ENCODE measurements around the gene CALD1. TPM values are rescaled to one million over a fixed set of nuclear protein-coding genes. Genes with fewer than 3 reads are reported as not detected.

Gene CALD1
- total and polyA plus RNA-seq, 2 experiments from 2014 or later, result 132 to 842 TPM

DNA sequence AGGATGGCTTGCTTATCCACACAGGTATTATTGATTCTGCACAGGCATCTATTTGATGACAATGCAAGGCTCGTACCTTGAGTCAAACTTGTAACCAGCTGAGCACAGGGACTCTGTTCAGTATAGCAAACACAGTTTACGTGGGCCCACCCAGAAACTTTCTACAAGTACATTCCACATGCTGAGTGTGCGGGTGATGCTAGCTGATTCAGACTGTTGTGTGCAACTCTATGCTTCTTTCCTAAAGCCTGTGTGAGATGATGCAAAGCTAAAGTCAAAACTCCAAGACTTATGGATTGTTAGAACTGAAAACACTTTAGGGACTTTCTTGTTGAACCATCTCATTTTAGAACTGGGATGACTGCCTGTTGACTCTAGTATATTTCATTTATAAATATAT, 21.5 kb upstream of the CALD1 start:
- Histone ChIP-seq H3K27me3 (ENCODE audit: insufficient read depth) (no peaks in the 10 kb centered on the region), H3K4me1 (ENCODE audit: insufficient read depth) (peaks cover 3% of the 10 kb centered on the region; the same call in 1 of the 2 replicates), H3K9me2 (ENCODE audit: insufficient read depth) (no peaks in the 10 kb centered on the region), H3K4me2 (no peak overlapping the region), H3K4me3 (no peak overlapping the region), H4K20me1 (replicated peaks; ENCODE audit: insufficient read depth) (no peaks in the 10 kb centered on the region), H3K79me2 (replicated peaks; ENCODE audit: insufficient read depth) (no peaks in the 10 kb centered on the region), H2AFZ (no peak overlapping the region), H3K27ac (ENCODE audit: low read depth) (no peak overlapping the region), H3F3A (replicated peaks; ENCODE audit: low read depth) (no peaks in the 10 kb centered on the region), H3K36me3 (ENCODE audit: insufficient read depth) (no peaks in the 10 kb centered on the region)
- Mint-ChIP-seq H3K27me3 (ENCODE audit: insufficient read depth, low read depth, poor library complexity) (no peaks in the 10 kb centered on the region), H3K36me3 (ENCODE audit: low read depth) (no peaks in the 10 kb centered on the region), H3K27ac (no peak overlapping the region), H3K9me3 (no peaks in the 10 kb centered on the region), H3K4me1 (no peaks in the 10 kb centered on the region; the same call in 2 of the 3 replicates), H3K4me3 (no peak overlapping the region)
- ATAC-seq, result no peak
- DNase-seq (ENCODE audit: low spot score), result no peak
- TF ChIP-seq EZH2phosphoT487 (IDR thresholded peaks at IDR 0.05; ENCODE audit: unreplicated experiment) (no peak), EZH2 (IDR thresholded peaks at IDR 0.05; ENCODE audit: low read depth, unreplicated experiment) (no peak), CREB1 (CRISPR knock-in tag; IDR thresholded peaks at IDR 0.05; ENCODE audit: low read depth) (no peak)
- TF ChIP-seq, protein P1, sequence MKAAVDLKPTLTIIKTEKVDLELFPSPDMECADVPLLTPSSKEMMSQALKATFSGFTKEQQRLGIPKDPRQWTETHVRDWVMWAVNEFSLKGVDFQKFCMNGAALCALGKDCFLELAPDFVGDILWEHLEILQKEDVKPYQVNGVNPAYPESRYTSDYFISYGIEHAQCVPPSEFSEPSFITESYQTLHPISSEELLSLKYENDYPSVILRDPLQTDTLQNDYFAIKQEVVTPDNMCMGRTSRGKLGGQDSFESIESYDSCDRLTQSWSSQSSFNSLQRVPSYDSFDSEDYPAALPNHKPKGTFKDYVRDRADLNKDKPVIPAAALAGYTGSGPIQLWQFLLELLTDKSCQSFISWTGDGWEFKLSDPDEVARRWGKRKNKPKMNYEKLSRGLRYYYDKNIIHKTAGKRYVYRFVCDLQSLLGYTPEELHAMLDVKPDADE (IDR thresholded peaks at IDR 0.05), result no peak
- TF ChIP-seq, protein P2, sequence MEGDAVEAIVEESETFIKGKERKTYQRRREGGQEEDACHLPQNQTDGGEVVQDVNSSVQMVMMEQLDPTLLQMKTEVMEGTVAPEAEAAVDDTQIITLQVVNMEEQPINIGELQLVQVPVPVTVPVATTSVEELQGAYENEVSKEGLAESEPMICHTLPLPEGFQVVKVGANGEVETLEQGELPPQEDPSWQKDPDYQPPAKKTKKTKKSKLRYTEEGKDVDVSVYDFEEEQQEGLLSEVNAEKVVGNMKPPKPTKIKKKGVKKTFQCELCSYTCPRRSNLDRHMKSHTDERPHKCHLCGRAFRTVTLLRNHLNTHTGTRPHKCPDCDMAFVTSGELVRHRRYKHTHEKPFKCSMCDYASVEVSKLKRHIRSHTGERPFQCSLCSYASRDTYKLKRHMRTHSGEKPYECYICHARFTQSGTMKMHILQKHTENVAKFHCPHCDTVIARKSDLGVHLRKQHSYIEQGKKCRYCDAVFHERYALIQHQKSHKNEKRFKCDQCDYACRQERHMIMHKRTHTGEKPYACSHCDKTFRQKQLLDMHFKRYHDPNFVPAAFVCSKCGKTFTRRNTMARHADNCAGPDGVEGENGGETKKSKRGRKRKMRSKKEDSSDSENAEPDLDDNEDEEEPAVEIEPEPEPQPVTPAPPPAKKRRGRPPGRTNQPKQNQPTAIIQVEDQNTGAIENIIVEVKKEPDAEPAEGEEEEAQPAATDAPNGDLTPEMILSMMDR (conservative IDR thresholded peaks at IDR 0.05; ENCODE audit: low read depth in 2 of 2), result no peak

DNA sequence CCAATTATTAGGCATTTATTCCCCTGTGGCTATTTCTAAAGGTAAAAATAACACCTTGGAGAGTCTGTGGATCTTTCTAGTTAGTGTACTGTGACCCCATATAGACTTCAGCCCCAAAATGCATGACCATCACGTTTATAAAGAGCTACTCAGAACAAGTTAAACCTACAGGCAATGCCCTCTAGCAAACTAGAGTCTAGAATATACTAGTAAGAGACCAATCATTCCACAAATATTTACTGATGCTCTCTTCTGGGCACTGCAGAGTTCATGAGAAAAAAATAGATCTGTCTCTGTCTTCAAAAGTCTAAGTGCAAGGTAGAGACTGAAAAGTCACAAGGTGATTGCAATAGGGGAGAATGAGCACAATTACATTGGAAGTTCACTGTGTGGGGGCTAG, 20.5 kb upstream of the CALD1 start:
- ATAC-seq (no peak), DNase-seq (ENCODE audit: low spot score) (no peak)
- H3K79me2 ChIP-seq (replicated peaks; ENCODE audit: insufficient read depth), result no peaks in the 10 kb centered on the region
- Mint-ChIP-seq H3K27ac (no peak overlapping the region), H3K9me3 (no peaks in the 10 kb centered on the region), H3K4me1 (no peaks in the 10 kb centered on the region), H3K4me3 (no peak overlapping the region), H3K27me3 (ENCODE audit: insufficient read depth, low read depth, poor library complexity) (no peaks in the 10 kb centered on the region), H3K36me3 (ENCODE audit: low read depth) (no peaks in the 10 kb centered on the region)
- H3F3A ChIP-seq (replicated peaks; ENCODE audit: low read depth), result no peaks in the 10 kb centered on the region
- H3K4me1 ChIP-seq (ENCODE audit: insufficient read depth), result peaks cover 3% of the 10 kb centered on the region; the same call in 1 of the 2 replicates
- no peaks in the 10 kb centered on the region for H4K20me1 ChIP-seq (replicated peaks; ENCODE audit: insufficient read depth)
- no peaks in the 10 kb centered on the region for H3K9me2 ChIP-seq (ENCODE audit: insufficient read depth)
- no peak overlapping the region for H3K27ac ChIP-seq (ENCODE audit: low read depth)
- H3K4me2 ChIP-seq, result no peak overlapping the region
- H3K36me3 ChIP-seq (ENCODE audit: insufficient read depth), result no peaks in the 10 kb centered on the region
- no peak overlapping the region for H3K4me3 ChIP-seq
- no peak overlapping the region for H2AFZ ChIP-seq
- no peaks in the 10 kb centered on the region for H3K27me3 ChIP-seq (ENCODE audit: insufficient read depth)
- no peak for TF ChIP-seq ZNF331 (CRISPR knock-in tag; IDR thresholded peaks at IDR 0.05; ENCODE audit: low read depth)
- no peak for TF ChIP-seq STAT1 (IDR thresholded peaks at IDR 0.05; ENCODE audit: unreplicated experiment)
- TF ChIP-seq, protein P2 (conservative IDR thresholded peaks at IDR 0.05; ENCODE audit: low read depth in 2 of 2), result no peak
- TF ChIP-seq JUNB (IDR thresholded peaks at IDR 0.05; ENCODE audit: unreplicated experiment), result no peak
- TF ChIP-seq, protein P1 (IDR thresholded peaks at IDR 0.05), result no peak
- TF ChIP-seq, protein P3, sequence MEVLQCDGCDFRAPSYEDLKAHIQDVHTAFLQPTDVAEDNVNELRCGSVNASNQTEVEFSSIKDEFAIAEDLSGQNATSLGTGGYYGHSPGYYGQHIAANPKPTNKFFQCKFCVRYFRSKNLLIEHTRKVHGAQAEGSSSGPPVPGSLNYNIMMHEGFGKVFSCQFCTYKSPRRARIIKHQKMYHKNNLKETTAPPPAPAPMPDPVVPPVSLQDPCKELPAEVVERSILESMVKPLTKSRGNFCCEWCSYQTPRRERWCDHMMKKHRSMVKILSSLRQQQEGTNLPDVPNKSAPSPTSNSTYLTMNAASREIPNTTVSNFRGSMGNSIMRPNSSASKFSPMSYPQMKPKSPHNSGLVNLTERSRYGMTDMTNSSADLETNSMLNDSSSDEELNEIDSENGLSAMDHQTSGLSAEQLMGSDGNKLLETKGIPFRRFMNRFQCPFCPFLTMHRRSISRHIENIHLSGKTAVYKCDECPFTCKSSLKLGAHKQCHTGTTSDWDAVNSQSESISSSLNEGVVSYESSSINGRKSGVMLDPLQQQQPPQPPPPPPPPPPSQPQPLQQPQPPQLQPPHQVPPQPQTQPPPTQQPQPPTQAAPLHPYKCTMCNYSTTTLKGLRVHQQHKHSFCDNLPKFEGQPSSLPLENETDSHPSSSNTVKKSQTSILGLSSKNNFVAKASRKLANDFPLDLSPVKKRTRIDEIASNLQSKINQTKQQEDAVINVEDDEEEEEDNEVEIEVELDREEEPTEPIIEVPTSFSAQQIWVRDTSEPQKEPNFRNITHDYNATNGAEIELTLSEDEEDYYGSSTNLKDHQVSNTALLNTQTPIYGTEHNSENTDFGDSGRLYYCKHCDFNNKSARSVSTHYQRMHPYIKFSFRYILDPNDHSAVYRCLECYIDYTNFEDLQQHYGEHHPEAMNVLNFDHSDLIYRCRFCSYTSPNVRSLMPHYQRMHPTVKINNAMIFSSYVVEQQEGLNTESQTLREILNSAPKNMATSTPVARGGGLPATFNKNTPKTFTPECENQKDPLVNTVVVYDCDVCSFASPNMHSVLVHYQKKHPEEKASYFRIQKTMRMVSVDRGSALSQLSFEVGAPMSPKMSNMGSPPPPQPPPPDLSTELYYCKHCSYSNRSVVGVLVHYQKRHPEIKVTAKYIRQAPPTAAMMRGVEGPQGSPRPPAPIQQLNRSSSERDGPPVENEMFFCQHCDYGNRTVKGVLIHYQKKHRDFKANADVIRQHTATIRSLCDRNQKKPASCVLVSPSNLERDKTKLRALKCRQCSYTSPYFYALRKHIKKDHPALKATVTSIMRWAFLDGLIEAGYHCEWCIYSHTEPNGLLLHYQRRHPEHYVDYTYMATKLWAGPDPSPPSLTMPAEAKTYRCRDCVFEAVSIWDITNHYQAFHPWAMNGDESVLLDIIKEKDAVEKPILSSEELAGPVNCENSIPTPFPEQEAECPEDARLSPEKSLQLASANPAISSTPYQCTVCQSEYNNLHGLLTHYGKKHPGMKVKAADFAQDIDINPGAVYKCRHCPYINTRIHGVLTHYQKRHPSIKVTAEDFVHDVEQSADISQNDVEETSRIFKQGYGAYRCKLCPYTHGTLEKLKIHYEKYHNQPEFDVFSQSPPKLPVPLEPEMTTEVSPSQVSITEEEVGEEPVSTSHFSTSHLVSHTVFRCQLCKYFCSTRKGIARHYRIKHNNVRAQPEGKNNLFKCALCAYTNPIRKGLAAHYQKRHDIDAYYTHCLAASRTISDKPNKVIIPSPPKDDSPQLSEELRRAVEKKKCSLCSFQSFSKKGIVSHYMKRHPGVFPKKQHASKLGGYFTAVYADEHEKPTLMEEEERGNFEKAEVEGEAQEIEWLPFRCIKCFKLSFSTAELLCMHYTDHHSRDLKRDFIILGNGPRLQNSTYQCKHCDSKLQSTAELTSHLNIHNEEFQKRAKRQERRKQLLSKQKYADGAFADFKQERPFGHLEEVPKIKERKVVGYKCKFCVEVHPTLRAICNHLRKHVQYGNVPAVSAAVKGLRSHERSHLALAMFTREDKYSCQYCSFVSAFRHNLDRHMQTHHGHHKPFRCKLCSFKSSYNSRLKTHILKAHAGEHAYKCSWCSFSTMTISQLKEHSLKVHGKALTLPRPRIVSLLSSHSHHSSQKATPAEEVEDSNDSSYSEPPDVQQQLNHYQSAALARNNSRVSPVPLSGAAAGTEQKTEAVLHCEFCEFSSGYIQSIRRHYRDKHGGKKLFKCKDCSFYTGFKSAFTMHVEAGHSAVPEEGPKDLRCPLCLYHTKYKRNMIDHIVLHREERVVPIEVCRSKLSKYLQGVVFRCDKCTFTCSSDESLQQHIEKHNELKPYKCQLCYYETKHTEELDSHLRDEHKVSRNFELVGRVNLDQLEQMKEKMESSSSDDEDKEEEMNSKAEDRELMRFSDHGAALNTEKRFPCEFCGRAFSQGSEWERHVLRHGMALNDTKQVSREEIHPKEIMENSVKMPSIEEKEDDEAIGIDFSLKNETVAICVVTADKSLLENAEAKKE (CRISPR knock-in tag; IDR thresholded peaks at IDR 0.05), result no peak

Measured in GM23338 (cell line).